Fibroblast of skin of left biceps (primary cell): ENCODE measurements around the gene BCHE.
"Not testable (repeated sequence)": the region's sequence is repeated elsewhere in the genome, so short reads cannot be mapped to it uniquely, and the experiment has no call there.

ENCODE experiments used
- DNase-seq, 2 experiments: peaks; one replicate each; pipeline ENCODE4 v3.0.0-alpha.2; 2013; ENCODE audit warnings: low read depth in 2 of 2

Gene BCHE

GRCh38 chr3:165817160-165817709 is 20.0 kb downstream of the BCHE start:
- no peak for DNase-seq

- no peak for DNase-seq
These were observed 21.0 kb downstream of the BCHE start for GRCh38 chr3:165816209-165816608.

GRCh38 chr3:165815682-165816081 is 21.5 kb downstream of the BCHE start:
- DNase-seq = no peak

GRCh38 chr3:165814380-165814779 is 22.8 kb downstream of the BCHE start:
- no peak for DNase-seq

GRCh38 chr3:165807937-165808336 is 29.3 kb downstream of the BCHE start:
- not testable (repeated sequence) for DNase-seq

GRCh38 chr3:165805946-165806561 is 31.2 kb downstream of the BCHE start:
- no peak for DNase-seq

GRCh38 chr3:165803471-165803870 is 33.8 kb downstream of the BCHE start:
- DNase-seq = no peak

- DNase-seq = no peak
These were observed 36.3 kb downstream of the BCHE start for GRCh38 chr3:165800970-165801369.

- no peak for DNase-seq
These were observed 38.2 kb downstream of the BCHE start for GRCh38 chr3:165799026-165799425.

- no peak for DNase-seq
These were observed 39.7 kb downstream of the BCHE start for GRCh38 chr3:165797551-165797950.

GRCh38 chr3:165796701-165797100 is 40.5 kb downstream of the BCHE start:
- DNase-seq = no peak

- DNase-seq = no peak
These were observed 48.7 kb downstream of the BCHE start for GRCh38 chr3:165788531-165788930.

GRCh38 chr3:165786013-165786412 is 51.2 kb downstream of the BCHE start:
- DNase-seq = no peak

- DNase-seq = no peak
These were observed 52.9 kb downstream of the BCHE start for GRCh38 chr3:165784337-165784736.

- no peak for DNase-seq
These were observed 53.8 kb downstream of the BCHE start for GRCh38 chr3:165783383-165783782.

- no peak for DNase-seq
These were observed 58.3 kb downstream of the BCHE start for GRCh38 chr3:165778891-165779290.

GRCh38 chr3:165778456-165778855 is 58.8 kb downstream of the BCHE start:
- no peak for DNase-seq

- DNase-seq = no peak
These were observed 61.4 kb downstream of the BCHE start for GRCh38 chr3:165775824-165776223.

- no peak for DNase-seq
These were observed 66.4 kb downstream of the BCHE start for GRCh38 chr3:165770781-165771180.

- no peak for DNase-seq
These were observed 68.5 kb downstream of the BCHE start for GRCh38 chr3:165768680-165769079.

- no peak for DNase-seq
These were observed 78.2 kb downstream of the BCHE start for GRCh38 chr3:165759041-165759440.

- DNase-seq = no peak
These were observed 81.7 kb downstream of the BCHE start for GRCh38 chr3:165755571-165755970.

- peak; percentile 24 to 29 for DNase-seq
These were observed 82.8 kb downstream of the BCHE start for GRCh38 chr3:165754219-165755007.
